ENCODE data around the gene PSAP.

The PSAP gene

DNA sequence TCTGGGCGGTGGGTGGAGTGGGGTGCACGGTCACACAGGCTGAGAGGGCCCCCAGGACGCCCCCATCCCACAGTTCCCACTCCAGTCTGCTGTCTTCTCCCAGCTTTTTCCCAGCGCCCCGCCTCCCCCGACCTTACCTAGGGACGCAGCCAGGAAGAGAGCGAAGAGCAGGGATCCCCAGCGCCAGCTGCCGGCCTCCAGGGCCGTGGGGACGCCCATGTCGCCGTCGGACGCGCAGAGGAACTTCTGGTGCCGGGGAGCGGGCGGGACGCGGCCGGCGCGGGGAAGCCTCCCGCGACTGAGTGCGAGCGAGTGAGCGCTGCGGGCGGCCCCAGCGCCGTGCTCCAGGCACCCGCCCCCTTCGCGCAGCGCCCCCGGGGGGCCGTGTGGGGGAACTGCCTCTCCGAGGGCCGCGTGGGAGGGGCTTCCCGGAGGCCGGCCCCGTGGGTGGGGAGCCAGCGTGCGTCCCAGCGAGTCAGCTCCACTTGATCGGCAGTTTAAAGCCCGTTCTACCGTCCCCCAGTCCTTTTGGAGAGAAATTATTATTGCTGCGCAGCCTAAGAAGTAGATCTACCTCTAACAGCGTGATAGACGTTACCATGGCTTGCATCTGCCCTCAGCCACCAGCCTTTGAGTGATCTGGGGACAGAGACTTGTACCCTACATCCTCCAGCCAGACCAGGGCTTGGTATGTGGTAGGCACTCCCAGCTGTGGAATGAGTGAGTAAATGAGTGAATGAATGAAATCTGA is 77.7 kb downstream of the PSAP start, which contains the start of gene VSIR:
Gene VSIR (minus strand): TSS at position 300 of the 751 bp plus-strand sequence. CDS start 81 bp downstream, at position 219.
- Histone ChIP-seq H3K27me3 (replicated peaks; ENCODE audit: control insufficient read depth, insufficient read depth, low read length) (no peaks in the 10 kb centered on the region), H3K4me3 (ENCODE audit: low read length) (peak within 1 kb of the TSS; percentile 88)

DNA sequence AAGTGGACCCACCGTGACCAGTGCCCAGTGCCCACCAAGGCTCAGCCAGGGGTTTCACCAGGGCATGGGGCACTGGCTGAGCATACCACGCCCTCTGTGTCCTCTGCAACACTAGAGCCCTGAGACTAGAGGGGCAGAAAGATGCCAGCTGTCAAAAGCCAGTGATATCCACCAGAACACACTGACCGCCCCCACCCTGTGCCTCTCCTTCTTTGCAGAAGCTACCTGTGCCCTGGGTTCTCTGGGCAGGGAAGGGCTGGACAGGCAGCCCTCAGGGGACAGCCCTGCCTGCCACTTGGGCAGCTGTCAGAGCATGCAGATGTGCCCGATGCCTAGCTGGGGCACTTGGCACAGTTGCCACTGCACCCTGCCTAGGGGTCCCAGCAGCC is 78.2 kb downstream of the PSAP start:
- peak overlapping the region; percentile 88 for H3K4me3 ChIP-seq (ENCODE audit: low read length)
- DNase-seq (ENCODE audit: low read depth), result peak; percentile 25

More for the DNA sequence above, 77.7 kb downstream of the PSAP start, which contains the start of gene VSIR:
- H3K9me3 ChIP-seq (ENCODE audit: control insufficient read depth, low read length), result no peaks in the 10 kb centered on the region
- peaks cover 66% of the 10 kb centered on the region for H3K4me1 ChIP-seq (ENCODE audit: control insufficient read depth, insufficient read depth, low read length)
- no peaks in the 10 kb centered on the region for H3K36me3 ChIP-seq (ENCODE audit: control insufficient read depth, insufficient read depth, low read length, severe bottlenecking)
- H3K9ac ChIP-seq (ENCODE audit: low read length), result peak within 1 kb of the TSS; percentile 92
- DNase-seq (ENCODE audit: low read depth), result peak; percentile 94

DNA sequence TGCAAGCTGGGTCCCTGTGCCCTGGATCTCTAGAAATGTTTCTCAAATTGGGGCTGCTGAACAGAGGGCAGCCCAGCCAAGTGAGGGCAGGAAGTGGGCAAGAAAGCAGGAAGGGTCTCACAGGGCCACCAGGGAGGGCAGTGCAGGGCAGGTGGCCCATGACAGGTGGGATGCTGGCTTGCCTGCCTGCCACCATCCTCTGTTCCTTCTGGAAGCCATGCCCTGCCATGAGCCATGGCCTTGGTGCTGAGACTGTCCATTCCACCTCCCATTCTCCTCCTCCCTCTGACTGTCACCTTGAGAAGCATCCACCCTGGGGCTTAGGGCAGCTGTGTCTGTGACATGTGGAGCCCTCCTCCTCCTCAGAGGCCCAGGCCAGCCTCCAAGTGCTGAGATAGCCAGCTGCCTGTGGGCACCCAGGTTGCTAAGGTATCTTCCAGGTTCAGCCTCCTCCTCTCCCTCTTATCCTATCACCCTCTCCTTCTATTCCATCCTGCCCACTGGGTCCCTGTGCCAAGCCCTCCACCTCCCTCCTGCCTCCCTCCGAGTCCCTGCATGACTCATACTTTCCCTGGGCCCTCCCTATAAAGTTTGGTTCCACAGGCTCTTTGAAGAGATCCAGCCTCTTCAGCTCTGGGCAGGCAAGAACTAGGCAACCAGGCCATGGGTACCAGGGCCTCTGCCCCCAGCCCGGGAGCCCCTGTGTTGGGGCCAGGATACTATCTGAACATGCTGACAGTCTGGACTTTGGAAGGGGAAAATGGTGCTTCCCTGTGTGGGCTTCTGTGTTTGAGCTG is 79.0 kb downstream of the PSAP start:
- Histone ChIP-seq H3K9me3 (ENCODE audit: control insufficient read depth, low read length) (no peaks in the 10 kb centered on the region), H3K9ac (ENCODE audit: low read length) (peak overlapping the region; percentile 92), H3K27me3 (replicated peaks; ENCODE audit: control insufficient read depth, insufficient read depth, low read length) (no peaks in the 10 kb centered on the region), H3K4me1 (ENCODE audit: control insufficient read depth, insufficient read depth, low read length) (peaks cover 79% of the 10 kb centered on the region), H3K36me3 (ENCODE audit: control insufficient read depth, insufficient read depth, low read length, severe bottlenecking) (no peaks in the 10 kb centered on the region), H3K4me3 (ENCODE audit: low read length) (peak overlapping the region; percentile 88)
- DNase-seq (ENCODE audit: low read depth), result peak; percentile 89

More for the DNA sequence above, 78.2 kb downstream of the PSAP start:
- no peaks in the 10 kb centered on the region for H3K36me3 ChIP-seq (ENCODE audit: control insufficient read depth, insufficient read depth, low read length, severe bottlenecking)
- H3K9ac ChIP-seq (ENCODE audit: low read length), result peak overlapping the region; percentile 92
- peaks cover 70% of the 10 kb centered on the region for H3K4me1 ChIP-seq (ENCODE audit: control insufficient read depth, insufficient read depth, low read length)
- H3K9me3 ChIP-seq (ENCODE audit: control insufficient read depth, low read length), result no peaks in the 10 kb centered on the region
- H3K27me3 ChIP-seq (replicated peaks; ENCODE audit: control insufficient read depth, insufficient read depth, low read length), result no peaks in the 10 kb centered on the region

DNA sequence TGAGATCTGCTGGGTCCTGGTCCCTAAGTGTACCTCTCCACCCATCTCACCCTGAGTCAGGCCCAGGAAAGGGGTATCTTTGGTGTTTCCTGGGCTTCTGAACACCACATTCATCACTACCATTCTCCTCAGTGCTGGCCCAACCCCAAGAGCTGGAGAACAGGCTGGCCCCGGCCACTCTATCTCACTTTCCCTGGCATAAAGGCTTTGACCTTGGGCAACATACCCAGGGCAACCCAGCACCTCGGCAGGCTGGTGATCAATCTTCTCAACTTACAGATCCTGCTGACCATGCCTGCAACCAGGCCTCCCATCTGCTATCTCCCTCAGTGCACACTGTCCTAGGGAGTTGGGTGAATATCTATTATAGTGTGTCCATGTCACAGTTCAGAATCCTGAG is 79.8 kb downstream of the PSAP start:
- no peaks in the 10 kb centered on the region for H3K9me3 ChIP-seq (ENCODE audit: control insufficient read depth, low read length)
- peak overlapping the region; percentile 88 for H3K4me3 ChIP-seq (ENCODE audit: low read length)
- H3K27me3 ChIP-seq (replicated peaks; ENCODE audit: control insufficient read depth, insufficient read depth, low read length), result no peaks in the 10 kb centered on the region
- H3K4me1 ChIP-seq (ENCODE audit: control insufficient read depth, insufficient read depth, low read length), result peaks cover 87% of the 10 kb centered on the region
- DNase-seq (ENCODE audit: low read depth), result no peak
- H3K9ac ChIP-seq (ENCODE audit: low read length), result peak overlapping the region; percentile 62
- no peaks in the 10 kb centered on the region for H3K36me3 ChIP-seq (ENCODE audit: control insufficient read depth, insufficient read depth, low read length, severe bottlenecking)

DNA sequence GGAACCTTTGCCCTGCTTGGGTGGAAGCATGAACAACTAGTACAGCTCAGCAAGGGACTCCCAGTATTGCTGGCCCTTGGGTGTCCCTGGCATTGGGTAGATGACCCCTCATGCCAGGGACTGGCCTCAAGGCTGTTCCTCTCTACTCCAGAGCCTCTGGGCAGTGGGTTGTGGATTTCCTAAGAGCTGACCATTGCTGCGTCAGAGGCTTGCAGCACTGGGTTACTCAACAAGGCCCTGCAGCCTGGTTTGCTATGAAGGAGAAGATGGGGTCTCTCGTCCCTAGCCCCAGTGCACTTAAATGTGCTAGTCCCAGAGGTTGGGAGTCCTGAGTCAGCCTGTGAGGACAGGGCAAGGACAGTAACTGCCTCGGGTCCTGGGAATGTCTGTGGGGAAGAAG is 80.3 kb downstream of the PSAP start:
- H3K36me3 ChIP-seq (ENCODE audit: control insufficient read depth, insufficient read depth, low read length, severe bottlenecking), result no peaks in the 10 kb centered on the region
- DNase-seq (ENCODE audit: low read depth), result peak; percentile 32
- no peaks in the 10 kb centered on the region for H3K27me3 ChIP-seq (replicated peaks; ENCODE audit: control insufficient read depth, insufficient read depth, low read length)
- peak overlapping the region; percentile 62 for H3K9ac ChIP-seq (ENCODE audit: low read length)
- H3K4me3 ChIP-seq (ENCODE audit: low read length), result peak overlapping the region; percentile 88
- no peaks in the 10 kb centered on the region for H3K9me3 ChIP-seq (ENCODE audit: control insufficient read depth, low read length)
- peaks cover 90% of the 10 kb centered on the region for H3K4me1 ChIP-seq (ENCODE audit: control insufficient read depth, insufficient read depth, low read length)

DNA sequence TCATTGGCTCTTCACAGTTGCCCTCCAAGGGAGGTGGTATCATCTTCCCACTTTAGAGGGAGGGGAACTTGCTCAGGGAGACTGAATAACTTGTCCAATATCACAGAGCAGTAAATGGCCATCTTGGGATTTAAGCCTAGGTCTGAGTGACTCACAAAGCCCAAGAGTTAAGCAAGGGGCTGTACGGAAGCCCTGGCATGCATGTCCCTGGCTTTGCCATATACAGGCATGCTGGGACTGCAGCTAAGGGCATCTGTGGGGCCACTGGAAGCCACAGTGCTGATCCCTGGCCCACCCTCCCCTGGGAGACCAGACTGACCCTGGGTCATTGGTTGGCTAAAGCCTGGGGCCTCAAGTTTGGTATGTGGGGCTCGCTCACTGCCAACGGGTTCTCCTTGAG is 80.8 kb downstream of the PSAP start:
- Histone ChIP-seq H3K9me3 (ENCODE audit: control insufficient read depth, low read length) (no peaks in the 10 kb centered on the region), H3K36me3 (ENCODE audit: control insufficient read depth, insufficient read depth, low read length, severe bottlenecking) (no peaks in the 10 kb centered on the region), H3K4me1 (ENCODE audit: control insufficient read depth, insufficient read depth, low read length) (peaks cover 91% of the 10 kb centered on the region), H3K9ac (ENCODE audit: low read length) (peak overlapping the region; percentile 62), H3K27me3 (replicated peaks; ENCODE audit: control insufficient read depth, insufficient read depth, low read length) (no peaks in the 10 kb centered on the region), H3K4me3 (ENCODE audit: low read length) (peak overlapping the region; percentile 88)
- DNase-seq (ENCODE audit: low read depth), result peak; percentile 64

DNA sequence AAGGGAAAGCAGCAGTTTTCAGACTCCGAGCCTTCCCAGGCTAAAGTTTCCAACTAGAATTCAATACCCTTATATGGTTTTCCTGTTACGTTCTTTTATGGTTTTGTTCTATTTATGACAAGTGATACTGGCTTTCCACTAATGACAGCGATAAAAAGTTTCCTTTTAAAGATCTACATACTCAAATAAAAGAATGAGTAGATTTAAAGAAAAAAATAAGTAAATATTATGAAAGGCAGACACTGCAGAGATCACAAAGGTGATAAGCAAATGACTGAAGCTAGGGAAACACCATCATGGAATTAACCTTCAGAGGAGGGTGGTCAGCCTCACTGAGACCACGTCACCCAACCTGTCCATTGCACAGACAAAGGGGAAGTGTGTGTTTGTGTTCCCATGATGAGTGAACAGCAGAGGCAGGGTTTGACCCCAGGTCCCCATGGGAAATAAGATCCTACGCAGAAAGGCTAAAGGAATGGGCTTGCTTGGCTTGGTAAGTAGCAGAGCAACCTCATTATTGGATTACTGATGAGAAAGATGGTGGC is 81.7 kb downstream of the PSAP start:
- peak; percentile 32 for DNase-seq (ENCODE audit: low read depth)
- Histone ChIP-seq H3K27me3 (replicated peaks; ENCODE audit: control insufficient read depth, insufficient read depth, low read length) (no peaks in the 10 kb centered on the region), H3K9me3 (ENCODE audit: control insufficient read depth, low read length) (no peaks in the 10 kb centered on the region), H3K4me1 (ENCODE audit: control insufficient read depth, insufficient read depth, low read length) (peaks cover 94% of the 10 kb centered on the region), H3K36me3 (ENCODE audit: control insufficient read depth, insufficient read depth, low read length, severe bottlenecking) (no peaks in the 10 kb centered on the region), H3K4me3 (ENCODE audit: low read length) (peak overlapping the region; percentile 28), H3K9ac (ENCODE audit: low read length) (peak overlapping the region; percentile 25)

DNA sequence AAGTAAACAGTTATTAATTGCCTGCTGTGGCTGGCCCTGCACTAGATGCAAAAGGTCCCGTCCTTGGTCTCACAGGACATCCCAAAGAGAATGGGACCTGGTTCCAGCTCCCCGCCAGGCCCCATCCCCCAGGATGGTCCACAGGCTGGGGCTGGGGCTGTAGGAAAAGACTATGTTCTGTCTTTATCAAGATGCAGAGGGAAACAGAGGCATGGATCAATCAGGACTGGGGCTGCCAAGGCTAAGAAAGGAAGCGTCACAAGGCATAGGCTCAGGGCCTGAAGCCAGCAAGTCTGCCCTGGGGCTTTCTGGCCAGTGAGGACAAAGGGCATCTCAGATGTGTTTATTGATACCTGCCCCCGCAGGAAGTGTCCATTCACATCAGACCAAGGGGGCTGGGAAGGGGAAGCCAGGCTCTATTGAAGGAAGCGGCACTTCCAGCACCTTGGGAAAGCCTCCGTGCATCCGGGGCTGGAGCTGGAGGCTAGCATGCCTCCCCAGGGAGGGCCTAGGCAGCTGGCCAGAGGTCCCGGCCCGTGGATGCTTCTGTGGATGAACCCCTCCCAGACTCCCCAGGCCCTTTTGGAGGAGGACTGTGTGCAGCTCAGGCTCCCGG is 83.5 kb downstream of the PSAP start:
- Histone ChIP-seq H3K9me3 (ENCODE audit: control insufficient read depth, low read length) (no peaks in the 10 kb centered on the region), H3K36me3 (ENCODE audit: control insufficient read depth, insufficient read depth, low read length, severe bottlenecking) (no peaks in the 10 kb centered on the region), H3K4me3 (ENCODE audit: low read length) (peak overlapping the region; percentile 54), H3K4me1 (ENCODE audit: control insufficient read depth, insufficient read depth, low read length) (peaks cover 97% of the 10 kb centered on the region), H3K27me3 (replicated peaks; ENCODE audit: control insufficient read depth, insufficient read depth, low read length) (no peaks in the 10 kb centered on the region), H3K9ac (ENCODE audit: low read length) (peak overlapping the region; percentile 74)
- peak; percentile 33 for DNase-seq (ENCODE audit: low read depth)

DNA sequence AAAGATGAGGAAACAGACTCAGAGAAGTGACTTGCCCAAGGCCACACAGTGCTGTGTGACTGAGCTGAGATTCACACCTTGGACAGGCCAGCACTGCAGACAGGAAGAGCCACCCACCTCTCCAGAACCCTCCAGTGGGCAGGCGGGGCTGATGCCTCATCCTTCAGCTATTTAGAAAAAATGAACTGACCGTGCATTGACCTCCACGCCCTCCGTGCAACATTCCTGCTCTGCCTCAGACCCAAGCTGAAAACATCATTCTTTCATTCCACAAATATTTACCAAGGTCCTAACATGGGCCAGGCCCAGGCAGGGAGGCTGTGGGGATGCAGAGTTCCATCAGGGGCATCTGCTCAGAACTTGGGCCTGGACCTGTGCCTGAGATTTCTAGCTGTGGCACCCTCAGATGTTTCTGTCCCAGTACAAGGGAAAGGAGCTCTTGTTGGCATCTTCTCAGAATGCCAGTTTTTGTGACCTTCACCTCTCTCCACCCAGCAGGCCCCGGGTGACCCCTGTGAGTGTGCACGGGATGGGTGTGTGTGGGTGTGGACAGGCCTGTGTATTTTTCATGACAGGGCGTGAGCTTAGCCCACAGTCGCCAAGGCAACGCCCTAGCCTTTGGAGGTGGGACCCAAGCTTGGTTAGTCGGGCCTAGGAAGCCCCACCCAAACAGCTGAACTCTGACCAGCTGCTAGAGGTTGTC is 84.2 kb downstream of the PSAP start:
- Histone ChIP-seq H3K27me3 (replicated peaks; ENCODE audit: control insufficient read depth, insufficient read depth, low read length) (no peaks in the 10 kb centered on the region), H3K4me1 (ENCODE audit: control insufficient read depth, insufficient read depth, low read length) (peaks cover 94% of the 10 kb centered on the region), H3K4me3 (ENCODE audit: low read length) (peak overlapping the region; percentile 54), H3K36me3 (ENCODE audit: control insufficient read depth, insufficient read depth, low read length, severe bottlenecking) (no peaks in the 10 kb centered on the region), H3K9me3 (ENCODE audit: control insufficient read depth, low read length) (no peaks in the 10 kb centered on the region), H3K9ac (ENCODE audit: low read length) (peak overlapping the region; percentile 74)
- peak; percentile 93 for DNase-seq (ENCODE audit: low read depth)
